Effector memory CD4-positive, alpha-beta T cell (primary cell): Measurements from ENCODE around the gene ABCA10.
"Not testable (repeated sequence)": the region's sequence is repeated elsewhere in the genome, so short reads cannot be mapped to it uniquely, and the experiment has no call there.

ENCODE experiments used
- DNase-seq, 3 donors: peaks; one replicate each; pipeline ENCODE4 v3.0.0-alpha.2; 2020
- H3K27ac ChIP-seq: 2 replicates; pipeline ENCODE4 v1.7.0; 2013; ENCODE audit warnings: mild to moderate bottlenecking, low read length, moderate library complexity; ENCODE audit not compliant: insufficient read depth, poor library complexity, severe bottlenecking
- H3K27me3 ChIP-seq: replicated peaks from 2 replicates; pipeline ENCODE4 v1.7.0; 2013; ENCODE audit warnings: mild to moderate bottlenecking, low read length; ENCODE audit not compliant: insufficient read depth, control insufficient read depth, poor library complexity, severe bottlenecking
- H3K36me3 ChIP-seq: 2 replicates; pipeline ENCODE4 v1.7.0; 2013; ENCODE audit warnings: mild to moderate bottlenecking, low read length, moderate library complexity; ENCODE audit not compliant: control insufficient read depth, insufficient read depth
- H3K4me1 ChIP-seq: 2 replicates; pipeline ENCODE4 v1.7.0; 2013; ENCODE audit warnings: low read length, mild to moderate bottlenecking; ENCODE audit not compliant: control insufficient read depth, insufficient read depth, poor library complexity, severe bottlenecking
- H3K4me3 ChIP-seq: 2 replicates; pipeline ENCODE4 v1.7.0; 2013; ENCODE audit warnings: low read length, low read depth, mild to moderate bottlenecking; ENCODE audit not compliant: insufficient read depth, poor library complexity, severe bottlenecking
- H3K9me3 ChIP-seq: 2 replicates; pipeline ENCODE4 v1.7.0; 2013; ENCODE audit warnings: mild to moderate bottlenecking, low read length, moderate library complexity; ENCODE audit not compliant: control insufficient read depth

The ABCA10 gene

DNA sequence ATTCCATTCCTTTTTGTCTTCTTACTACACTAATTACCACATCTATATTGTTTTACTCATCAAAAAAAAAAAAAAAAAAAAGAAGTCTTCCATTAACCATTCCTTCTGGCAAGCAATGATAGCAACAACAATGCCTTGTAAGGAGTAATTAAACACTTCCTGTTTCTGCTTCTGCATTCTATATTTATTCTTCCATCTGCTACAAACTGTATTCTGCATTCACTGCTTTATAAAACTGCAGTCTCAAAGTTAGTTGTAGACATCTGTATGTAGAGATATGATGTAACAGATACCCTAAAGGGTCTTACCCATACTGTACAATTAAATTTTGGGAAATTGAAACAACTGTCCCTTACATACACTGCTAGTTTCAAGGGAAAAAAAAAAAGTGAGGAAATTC, 58.2 kb downstream of the ABCA10 start:
- no peak for DNase-seq
- H3K27me3 ChIP-seq = no peaks in the 10 kb centered on the region
- H3K4me1 ChIP-seq = no peaks in the 10 kb centered on the region
- H3K9me3 ChIP-seq = no peaks in the 10 kb centered on the region
- H3K4me3 ChIP-seq = no peak overlapping the region
- H3K36me3 ChIP-seq = no peaks in the 10 kb centered on the region
- H3K27ac ChIP-seq = no peak overlapping the region

DNA sequence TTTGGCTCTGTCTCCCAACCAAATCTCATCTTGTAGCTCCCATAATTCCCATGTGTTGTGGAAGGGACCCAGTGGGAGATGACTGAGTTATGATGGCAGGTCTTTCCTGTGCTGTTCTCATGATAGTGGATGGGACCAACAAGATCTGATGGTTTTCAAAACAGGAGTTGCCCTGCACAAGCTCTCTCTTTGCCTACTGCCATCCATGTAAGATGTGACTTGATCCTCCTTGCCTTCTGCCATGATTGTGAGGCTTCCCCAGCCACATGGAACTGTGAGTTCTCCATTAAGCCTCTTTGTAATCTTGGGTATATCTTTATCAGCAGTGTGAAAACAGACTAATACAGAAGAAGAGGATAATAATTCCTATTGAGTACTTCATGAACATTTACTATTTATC, 60.0 kb downstream of the ABCA10 start:
- not testable (repeated sequence) for H3K27ac ChIP-seq, H3K4me3 ChIP-seq, H3K36me3 ChIP-seq, H3K27me3 ChIP-seq, DNase-seq, H3K4me1 ChIP-seq, H3K9me3 ChIP-seq

DNA sequence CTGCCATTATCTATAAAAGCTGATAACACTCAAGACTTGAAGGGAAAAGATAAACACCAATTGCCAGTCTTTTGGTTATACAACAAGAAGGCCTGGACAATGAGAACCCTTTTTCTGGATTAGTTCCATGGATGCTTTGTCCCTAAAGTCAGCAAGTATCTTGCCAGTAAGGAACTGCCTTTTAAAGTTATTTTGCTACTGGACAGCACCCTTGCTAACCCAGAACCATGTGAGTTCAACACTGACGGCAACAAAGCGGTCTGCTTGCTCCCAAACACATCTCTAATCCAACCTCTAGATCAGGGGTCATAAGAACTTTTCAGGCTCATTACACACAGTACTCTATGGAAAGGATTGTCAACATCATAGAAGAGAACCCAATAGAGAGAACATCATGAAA, 61.7 kb downstream of the ABCA10 start:
- H3K4me3 ChIP-seq = no peak overlapping the region

DNA sequence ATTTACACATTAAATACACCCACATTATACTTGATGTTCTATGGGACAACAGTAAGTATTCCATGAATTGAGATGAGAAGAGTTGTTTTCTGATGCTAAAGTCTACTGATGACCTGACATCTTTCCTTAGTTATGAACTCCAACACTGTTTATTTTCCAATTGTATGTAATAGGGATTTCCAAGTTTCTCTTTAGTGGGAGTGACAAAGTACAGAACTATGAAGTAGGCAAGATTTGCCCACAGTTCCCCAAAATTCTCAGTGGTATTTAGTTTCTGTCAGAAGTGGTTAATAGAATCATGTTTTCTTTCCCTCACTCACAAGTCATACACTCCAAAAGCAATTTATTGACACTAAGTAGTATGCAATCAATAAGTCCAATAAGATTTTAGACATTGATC, 64.4 kb downstream of the ABCA10 start:
- Histone ChIP-seq H3K4me3 (no peak overlapping the region), H3K27me3 (no peaks in the 10 kb centered on the region), H3K36me3 (no peaks in the 10 kb centered on the region), H3K9me3 (no peaks in the 10 kb centered on the region), H3K27ac (no peak overlapping the region), H3K4me1 (no peaks in the 10 kb centered on the region)
- DNase-seq = no peak

More for the DNA sequence above, 61.7 kb downstream of the ABCA10 start:
- no peak for DNase-seq
- H3K4me1 ChIP-seq = no peaks in the 10 kb centered on the region
- no peak overlapping the region for H3K27ac ChIP-seq
- H3K36me3 ChIP-seq = no peaks in the 10 kb centered on the region
- H3K27me3 ChIP-seq = no peaks in the 10 kb centered on the region
- no peaks in the 10 kb centered on the region for H3K9me3 ChIP-seq

DNA sequence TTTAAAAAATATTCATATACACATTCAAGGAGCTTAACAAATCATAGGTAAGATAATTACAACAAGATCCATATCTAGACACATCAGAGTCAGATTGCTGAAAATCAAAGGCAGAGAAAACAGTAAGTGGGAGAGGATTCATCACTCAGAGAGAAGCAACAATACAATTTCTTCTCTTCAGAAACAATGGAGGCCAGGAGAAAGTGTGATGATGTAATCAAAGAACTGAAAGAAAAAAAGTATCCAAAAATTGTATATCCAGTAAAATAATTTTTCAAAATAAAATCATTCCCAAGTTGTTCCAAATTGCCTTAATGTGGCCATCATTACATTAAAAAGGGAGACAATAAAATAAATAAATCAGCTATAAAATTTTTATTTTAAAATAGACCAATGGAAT, 69.2 kb downstream of the ABCA10 start:
- Histone ChIP-seq H3K9me3 (no peaks in the 10 kb centered on the region), H3K27me3 (no peaks in the 10 kb centered on the region)
- DNase-seq = no peak

DNA sequence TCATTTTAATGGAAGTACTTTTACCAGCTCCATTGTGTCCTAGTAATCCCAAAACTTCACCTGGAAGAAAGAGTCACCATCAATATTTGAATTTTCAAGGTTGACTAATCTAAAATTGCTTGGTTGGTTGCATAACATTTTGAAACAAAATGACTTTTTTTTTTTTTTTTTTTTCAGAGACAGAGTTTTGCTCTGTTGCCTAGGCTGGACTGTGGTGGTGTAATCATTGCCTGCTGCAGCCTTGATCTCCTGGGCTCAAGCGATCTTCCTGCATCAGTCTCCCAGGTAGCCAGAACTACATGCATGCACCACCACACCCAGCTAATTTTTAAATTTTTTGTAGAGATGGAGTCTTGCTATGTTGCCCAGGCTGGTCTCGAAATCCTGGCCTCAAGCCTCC, 74.4 kb downstream of the ABCA10 start:
- H3K36me3 ChIP-seq = no peaks in the 10 kb centered on the region
- no peak overlapping the region for H3K4me3 ChIP-seq
- H3K4me1 ChIP-seq = no peaks in the 10 kb centered on the region
- H3K27me3 ChIP-seq = no peaks in the 10 kb centered on the region
- H3K9me3 ChIP-seq = no peaks in the 10 kb centered on the region
- H3K27ac ChIP-seq = no peak overlapping the region
- DNase-seq = no peak

More for the DNA sequence above, 69.2 kb downstream of the ABCA10 start:
- H3K4me1 ChIP-seq = no peaks in the 10 kb centered on the region
- no peak overlapping the region for H3K27ac ChIP-seq
- no peak overlapping the region for H3K4me3 ChIP-seq
- H3K36me3 ChIP-seq = no peaks in the 10 kb centered on the region

DNA sequence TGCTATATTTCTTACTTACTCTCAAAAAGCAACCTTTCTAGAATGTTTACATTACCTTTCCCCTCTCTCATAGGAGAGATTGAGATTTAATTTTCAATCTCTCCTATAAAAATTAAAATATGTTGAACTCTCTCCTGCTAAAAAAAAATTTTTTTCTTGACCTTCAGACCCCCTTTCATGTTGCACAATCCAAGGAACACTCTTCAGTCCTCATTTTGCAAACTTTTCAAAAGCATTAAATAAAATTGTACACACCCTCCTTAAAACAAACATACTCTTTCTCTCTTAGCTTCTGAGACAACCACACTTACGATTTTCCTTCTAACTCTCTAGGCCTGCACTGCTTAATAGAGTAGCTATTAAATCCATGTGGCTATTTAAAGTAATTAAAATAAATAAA, 78.3 kb downstream of the ABCA10 start:
- Histone ChIP-seq H3K27ac (no peak overlapping the region), H3K27me3 (no peaks in the 10 kb centered on the region), H3K36me3 (no peaks in the 10 kb centered on the region), H3K4me3 (no peak overlapping the region), H3K4me1 (no peaks in the 10 kb centered on the region), H3K9me3 (no peaks in the 10 kb centered on the region)
- no peak for DNase-seq

DNA sequence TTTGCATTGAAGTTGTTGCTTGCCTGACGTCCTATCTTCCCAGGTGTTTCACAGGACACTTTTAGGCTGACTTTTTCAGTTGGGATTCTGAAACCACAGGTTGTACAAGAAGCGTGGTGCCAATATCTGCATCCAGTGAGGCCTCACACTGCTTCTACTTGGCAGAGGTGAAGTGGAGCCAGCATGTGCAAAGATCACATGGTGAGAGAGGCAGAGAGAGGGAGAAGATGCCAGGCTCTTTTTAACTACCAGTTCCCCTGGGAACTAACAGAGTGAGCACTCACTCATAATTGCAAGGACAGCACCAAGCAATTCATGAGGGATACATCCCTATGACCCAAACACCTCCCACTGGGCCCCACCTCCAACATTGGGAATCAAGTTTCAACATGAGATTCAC, 81.2 kb downstream of the ABCA10 start:
- H3K27ac ChIP-seq = no peak overlapping the region

DNA sequence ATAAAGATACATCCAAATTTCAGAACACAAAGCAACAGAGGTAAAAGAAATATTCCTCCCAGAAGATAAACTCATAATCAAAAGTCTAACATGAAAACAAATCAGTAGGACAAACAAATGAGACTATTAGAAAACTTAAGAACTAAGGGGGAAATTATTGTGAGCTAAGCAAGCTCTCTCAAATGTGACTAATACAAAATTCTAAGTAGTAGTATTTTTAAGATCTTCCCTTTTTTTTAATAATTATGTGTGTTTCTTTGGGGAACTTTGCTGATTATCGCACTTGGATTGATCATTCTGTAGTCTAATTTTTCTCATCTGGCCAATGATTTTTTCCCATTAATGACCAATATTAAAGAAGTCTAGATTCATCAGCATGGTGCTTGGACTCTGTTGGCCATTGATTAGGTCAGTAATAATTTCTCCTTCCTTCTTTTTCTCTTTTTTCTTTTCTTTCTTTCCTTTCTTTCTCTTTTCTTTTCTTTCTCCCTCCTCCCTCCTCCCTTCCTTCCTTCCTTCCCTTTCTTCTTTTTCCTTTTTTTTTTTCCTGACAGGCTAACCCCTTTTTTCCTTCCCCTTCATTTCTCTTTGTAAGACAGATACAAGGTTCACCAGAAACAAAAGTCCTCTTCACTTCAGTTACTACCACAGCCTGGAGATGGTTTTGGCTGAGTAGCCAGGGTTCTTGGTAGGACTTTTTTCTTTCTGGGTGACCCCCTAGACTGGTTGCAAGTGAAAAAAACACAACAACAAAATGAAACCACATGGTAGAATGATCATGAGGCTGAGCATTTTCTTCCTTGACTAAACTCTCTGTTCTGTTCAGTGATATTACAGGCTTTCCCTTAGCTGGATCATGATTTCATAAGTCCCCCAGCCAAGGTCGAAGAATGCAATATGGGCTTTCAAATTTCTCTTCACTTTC, 84.0 kb downstream of the ABCA10 start:
- Histone ChIP-seq H3K27me3 (no peaks in the 10 kb centered on the region), H3K4me1 (no peaks in the 10 kb centered on the region), H3K9me3 (no peaks in the 10 kb centered on the region), H3K27ac (no peak overlapping the region), H3K36me3 (no peaks in the 10 kb centered on the region), H3K4me3 (no peak overlapping the region)
- DNase-seq = no peak

More for the DNA sequence above, 81.2 kb downstream of the ABCA10 start:
- Histone ChIP-seq H3K4me1 (no peaks in the 10 kb centered on the region), H3K9me3 (no peaks in the 10 kb centered on the region), H3K27me3 (no peaks in the 10 kb centered on the region), H3K4me3 (no peak overlapping the region), H3K36me3 (no peaks in the 10 kb centered on the region)
- no peak for DNase-seq

DNA sequence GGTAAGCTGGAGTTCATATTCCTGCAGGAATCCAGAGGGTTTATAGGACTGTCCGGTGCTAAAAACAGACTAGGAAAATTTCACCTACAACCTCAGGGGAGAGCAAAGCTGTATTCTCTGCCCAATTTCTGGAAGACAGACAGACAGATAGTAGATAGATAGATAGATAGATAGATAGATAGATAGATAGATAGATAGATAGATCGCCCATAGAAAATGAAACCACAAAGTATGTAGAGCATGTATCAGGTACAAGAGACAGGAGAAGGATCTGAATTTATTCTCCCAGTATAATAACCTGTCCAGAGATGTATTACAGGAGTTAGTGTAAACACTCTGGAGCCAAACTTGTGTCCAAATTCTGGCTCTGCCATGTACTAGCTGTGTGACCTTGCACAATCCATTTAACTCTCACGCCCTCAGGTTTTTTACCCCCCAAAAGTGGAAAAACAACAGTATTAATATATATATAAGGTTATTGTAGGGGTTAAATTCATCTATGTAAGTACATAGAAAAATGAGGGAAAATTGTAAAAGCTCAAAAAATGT, 84.9 kb downstream of the ABCA10 start:
- Histone ChIP-seq H3K4me1 (no peaks in the 10 kb centered on the region), H3K27ac (no peak overlapping the region), H3K9me3 (no peaks in the 10 kb centered on the region), H3K36me3 (no peaks in the 10 kb centered on the region), H3K4me3 (no peak overlapping the region), H3K27me3 (no peaks in the 10 kb centered on the region)
- no peak for DNase-seq
